ENCODE measurements around the gene IRX4. TPM values are rescaled to one million over a fixed set of nuclear protein-coding genes. Genes with fewer than 3 reads are reported as not detected.

Gene IRX4
- total RNA-seq, 4 donors from 2014 or later: 0.68 to 3.5 TPM; not detected in 2

GRCh38 chr5:1890296-1890695 lies 7.6 kb upstream of the IRX4 start:
- TF ChIP-seq CTCF (IDR thresholded peaks at IDR 0.05; ENCODE audit: low read depth): no peak

- TF ChIP-seq CTCF (IDR thresholded peaks at IDR 0.05; ENCODE audit: low read depth): no peak
Measured at GRCh38 chr5:1889321-1890065, 6.8 kb upstream of the IRX4 start.

- no peak for TF ChIP-seq CTCF (IDR thresholded peaks at IDR 0.05; ENCODE audit: low read depth)
Measured at GRCh38 chr5:1888541-1889251, 6.0 kb upstream of the IRX4 start.

GRCh38 chr5:1887588-1888360 lies 5.0 kb upstream of the IRX4 start:
- TF ChIP-seq CTCF (IDR thresholded peaks at IDR 0.05; ENCODE audit: low read depth): no peak

- TF ChIP-seq CTCF (IDR thresholded peaks at IDR 0.05; ENCODE audit: low read depth): no peak
Measured at GRCh38 chr5:1886846-1887587, 4.3 kb upstream of the IRX4 start.

- no peak for TF ChIP-seq CTCF (IDR thresholded peaks at IDR 0.05; ENCODE audit: low read depth)
Measured at GRCh38 chr5:1885868-1886845, 3.4 kb upstream of the IRX4 start.
